ENCODE data around the gene DLX4.

DLX4 gene

DNA sequence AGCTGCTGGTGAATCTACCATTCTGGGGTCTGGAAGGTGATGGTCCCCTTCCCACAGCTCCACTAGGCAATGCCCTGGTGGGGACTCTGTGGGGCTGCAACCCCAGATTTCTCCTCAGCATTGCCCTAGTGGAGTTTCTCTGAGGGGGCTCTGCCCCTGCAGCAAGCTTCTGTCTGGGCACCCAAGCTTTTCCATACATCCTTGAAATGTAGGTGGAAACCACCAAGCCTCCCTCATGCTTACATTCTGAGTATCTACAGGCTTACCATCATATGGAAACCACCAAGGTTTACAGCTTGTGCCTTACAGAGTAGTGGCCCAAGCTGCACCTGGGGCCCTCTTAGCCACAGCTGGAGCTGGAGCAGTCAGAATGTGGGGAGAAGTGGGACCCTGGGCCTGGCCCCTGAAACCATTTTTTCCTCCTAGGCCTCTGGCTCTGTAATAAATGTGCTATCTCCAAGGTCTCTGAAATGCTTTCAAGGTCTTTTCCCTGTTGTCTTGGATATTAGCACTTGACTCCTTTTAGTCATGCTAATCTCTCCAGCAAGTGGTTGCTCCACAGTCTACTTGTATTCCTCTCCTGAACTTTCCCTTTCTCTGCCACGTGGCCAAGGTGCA, 45.6 kb downstream of the DLX4 start:
- no peak for DNase-seq (ENCODE audit: low read depth, low spot score)

DNA sequence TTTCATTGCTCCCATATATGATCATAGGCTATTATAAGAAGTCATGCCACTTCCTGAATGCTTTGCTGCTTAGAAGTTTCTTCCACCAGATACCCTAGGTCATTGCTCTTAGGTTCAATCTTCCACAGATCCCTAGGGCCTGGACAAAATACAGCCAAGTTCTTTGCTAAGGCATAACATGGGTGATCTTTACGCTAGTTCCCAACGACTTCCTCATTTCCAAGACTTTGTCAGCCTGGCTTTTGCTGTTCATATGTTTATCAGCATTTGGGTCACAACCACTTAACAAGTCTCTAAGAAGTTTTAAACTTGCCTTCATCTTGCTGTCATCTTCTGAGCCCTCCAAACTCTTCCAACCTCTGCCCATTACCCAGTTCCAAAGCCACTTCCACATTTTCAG, 46.2 kb downstream of the DLX4 start:
- DNase-seq (ENCODE audit: low read depth, low spot score) = no peak

DNA sequence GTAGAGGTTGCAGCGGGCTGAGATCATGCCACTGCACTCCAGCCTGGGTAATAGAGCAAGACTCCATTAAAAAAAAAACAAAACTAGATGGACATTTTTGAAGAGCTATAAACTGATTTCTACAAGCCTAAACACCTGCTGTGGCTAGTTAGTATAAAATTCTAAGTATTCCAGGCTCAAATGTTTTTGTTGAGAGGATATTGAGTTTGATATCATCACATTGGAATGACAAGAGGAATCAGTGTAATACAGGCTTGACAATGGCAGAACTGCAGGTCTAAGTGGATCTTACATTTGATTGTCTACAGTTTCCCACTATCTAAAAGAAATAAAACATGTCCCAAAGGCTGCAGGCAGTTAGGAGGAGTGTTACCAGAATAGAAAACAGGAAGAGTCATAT, 49.9 kb downstream of the DLX4 start:
- DNase-seq (ENCODE audit: low read depth, low spot score) = no peak

DNA sequence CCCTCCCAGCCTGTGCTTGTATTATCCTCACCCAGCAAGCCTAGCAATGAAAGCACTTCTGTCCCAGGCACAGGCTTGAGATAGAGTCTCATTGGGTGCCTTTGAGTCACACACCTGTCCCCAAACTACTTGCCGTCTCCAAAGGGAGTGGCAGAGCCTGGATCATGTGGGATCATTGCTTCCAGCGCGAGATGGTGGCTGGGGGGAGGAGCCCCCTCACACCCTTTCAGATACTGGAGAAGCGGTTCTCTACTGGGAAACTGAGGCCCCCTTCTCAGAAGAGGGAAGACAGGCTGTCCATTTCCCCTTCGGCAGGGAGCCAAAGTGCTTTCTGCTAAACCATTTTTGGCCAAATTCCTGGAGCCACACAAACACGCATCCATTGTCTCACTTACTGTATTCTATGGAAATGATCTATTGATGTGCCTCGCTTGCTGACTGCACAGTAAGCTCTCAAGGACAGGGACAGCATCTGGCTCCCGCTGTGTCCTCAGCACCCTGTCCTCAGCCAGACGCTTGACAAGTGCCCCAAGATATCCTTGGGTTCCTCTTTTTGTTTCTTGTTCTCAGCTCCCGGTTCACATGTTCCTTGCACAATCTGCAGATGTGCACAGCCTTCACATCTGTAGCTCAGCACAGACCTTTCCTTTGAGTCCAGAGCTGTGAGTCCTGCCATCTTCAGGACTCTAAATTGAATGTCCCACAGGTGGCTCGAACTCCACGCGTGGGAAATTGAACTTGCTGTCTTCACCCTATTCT, 52.0 kb downstream of the DLX4 start:
- no peak for DNase-seq (ENCODE audit: low read depth, low spot score)

DNA sequence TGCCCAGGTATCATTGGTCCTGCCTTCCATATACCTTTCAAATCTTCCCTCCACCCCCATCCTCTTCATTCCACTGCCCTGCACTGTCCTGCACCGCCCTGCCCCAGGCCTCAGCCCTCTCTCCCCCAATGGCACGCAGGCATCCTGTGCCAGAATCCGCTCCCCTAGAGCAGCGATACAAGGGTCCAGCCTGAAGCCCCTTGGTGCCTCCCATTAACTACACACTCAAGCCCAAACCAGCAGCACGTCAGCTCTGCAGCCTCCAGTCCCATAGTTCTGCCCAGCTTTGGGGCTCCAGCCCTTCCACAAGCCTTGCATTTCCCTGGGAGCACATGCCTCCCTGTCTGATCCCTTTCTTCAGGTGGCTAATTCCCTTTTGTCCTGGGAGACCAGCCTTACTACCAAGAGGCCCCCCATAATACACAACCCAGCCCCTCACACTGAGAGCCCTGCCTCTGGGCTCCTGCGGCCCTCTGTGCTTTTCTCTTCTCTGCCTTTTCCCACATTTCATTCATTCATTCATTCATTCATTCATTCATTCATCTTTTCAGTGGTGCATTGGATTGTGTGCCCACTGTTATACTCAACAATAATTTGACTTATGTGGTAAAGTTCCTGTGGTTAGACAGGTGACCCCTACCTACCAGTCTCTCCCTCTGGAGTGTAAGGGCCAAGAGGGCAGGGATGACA, 52.8 kb downstream of the DLX4 start:
- DNase-seq (ENCODE audit: low read depth, low spot score) = no peak

DNA sequence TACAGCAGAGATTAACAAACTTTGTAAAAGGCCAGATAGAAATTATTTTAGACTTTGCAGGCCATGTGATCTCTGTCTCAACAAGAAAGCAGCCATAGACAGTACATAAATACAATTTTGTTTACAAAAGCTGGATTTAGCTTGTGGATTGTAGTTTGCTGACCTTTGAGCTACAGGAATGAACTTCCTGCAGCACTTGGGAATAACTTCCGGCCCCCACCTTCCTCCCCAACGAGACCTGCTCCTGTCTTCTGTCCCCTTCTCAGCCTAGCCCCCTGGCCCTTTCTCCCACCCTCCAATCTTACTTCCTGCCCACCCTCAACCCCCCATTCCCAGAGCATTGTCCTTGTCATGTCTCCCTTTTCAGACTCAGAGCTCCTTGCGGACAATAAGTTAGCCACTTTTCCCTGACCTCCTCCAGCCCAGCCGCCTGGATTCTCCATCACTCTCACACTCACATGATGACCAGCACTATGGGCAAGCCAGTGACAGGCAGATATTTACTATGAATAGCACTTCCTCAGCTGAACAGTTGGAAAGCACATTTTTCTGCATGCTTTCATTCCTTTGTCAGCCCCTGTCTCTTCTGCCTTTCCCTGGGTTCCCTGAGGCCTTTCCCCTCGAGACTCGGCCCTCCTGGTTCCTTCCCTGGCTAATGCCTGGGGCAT, 53.6 kb downstream of the DLX4 start:
- DNase-seq (ENCODE audit: low read depth, low spot score) = no peak

DNA sequence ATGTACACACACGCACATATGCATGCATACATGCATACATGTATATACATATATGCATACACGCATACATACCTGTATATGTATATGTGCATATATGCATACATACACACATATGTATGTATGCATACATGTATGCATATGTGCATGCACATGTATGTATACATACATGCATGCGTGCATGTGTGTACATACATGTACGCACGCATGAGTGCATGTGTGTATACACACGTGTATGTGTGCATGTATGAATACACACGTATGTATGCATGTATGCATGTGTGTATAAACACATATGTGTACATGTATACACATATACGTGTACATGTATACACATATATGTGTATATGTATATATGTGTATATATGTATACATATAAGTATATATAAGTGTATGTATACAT, 54.5 kb downstream of the DLX4 start:
- no peak for DNase-seq (ENCODE audit: low read depth, low spot score)
